NCI-H1092 treated with DMSO at 0.1 percent for 48 hours (cell line): Measurements from ENCODE around the gene ZNF444.
"Not testable (repeated sequence)": the region's sequence is repeated elsewhere in the genome, so short reads cannot be mapped to it uniquely, and the experiment has no call there.

ENCODE experiments used
- DNase-seq: peaks from one replicate; lab custom pipeline; 2025; lab: John Stamatoyannopoulos, UW

Gene ZNF444

DNA sequence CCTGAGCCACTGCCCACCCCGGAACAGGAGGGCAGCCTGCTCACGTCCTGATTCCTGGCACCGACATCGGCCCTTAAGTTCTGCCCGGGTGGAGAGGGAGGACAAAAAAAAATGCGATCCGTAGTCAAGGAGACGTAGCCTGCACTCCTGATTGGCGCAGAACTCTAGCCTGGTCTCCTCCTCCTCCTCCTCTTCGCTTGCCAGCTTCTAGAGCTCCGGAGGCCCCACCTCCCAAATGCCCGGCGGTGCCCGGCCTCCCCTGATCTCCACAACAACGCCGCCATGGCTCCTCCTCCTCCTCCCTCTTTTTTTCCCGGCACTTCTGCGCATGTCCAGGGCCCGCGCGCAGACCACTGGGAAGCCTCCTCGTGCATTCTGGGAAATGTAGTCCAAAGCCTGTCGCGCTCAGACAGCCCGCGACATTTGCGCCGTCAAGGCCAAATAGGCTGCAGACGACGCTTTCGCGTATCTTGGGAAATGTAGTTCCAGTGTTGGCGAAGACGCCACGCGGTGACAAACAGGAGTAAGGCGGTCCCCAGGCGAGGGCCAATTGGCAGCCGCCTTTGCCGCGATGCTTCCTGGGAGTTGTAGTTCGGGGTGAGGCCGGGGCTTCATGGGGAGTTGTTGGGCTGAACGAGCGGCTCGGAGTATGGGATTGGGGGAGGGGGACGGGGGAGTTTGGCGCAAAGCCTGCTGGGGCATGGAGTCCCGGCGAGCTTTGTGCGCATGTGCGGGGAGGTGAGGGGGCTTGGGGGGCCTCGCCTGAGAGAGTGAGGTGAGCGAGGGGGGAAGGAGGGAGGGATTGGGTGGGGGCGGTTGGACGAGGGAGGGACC, at the start of gene ZNF444:
ZNF444 (plus strand) TSS at position 705 of the 834 bp plus-strand sequence. CDS start 5,625 bp downstream, outside the sequence.
- DNase-seq, result peak; percentile 99

GRCh38 chr19:56091751-56092546, 49.1 kb upstream of the ZNF444 start:
- peak; percentile 26 for DNase-seq

DNA sequence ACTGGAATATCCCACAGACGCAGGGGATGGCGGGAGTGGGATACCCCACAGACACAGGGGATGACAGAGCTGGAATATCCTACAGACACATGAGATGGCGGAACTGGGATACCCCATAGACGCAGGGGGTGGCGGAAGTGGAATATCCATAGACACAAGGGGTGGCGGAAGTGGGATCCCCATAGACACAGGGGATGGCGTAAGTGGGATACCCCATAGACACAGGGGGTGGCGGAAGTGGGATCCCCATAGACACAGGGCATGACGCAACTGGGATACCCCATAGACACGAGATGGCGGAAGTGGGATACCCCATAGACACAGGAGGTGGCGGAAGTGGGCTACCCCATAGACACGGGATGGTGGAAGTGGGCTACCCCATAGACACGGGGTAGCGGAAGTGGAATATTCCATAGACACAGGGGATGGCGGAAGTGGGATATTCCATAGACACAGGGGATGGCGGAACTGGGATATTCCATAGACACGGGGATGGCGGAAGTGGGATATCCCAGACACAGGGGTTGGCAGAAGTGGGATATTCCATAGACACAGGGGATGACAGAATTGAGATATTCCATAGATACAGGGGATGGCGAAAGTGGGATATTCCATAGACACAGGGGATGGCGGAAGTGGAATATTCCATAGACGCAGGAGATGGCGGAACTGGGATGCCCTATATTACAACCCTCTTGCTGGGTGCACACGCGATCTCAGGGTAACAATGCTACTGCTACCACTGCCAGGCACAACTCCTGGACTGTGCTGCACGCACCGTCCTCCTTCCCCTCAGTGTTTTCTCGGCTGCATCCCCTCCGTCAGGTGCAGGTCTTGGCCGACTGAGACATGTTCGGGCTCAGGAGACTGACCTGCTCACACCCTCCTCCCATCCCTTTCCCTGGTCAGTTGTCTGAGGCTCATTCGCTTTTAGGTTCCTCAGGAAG, 48.1 kb upstream of the ZNF444 start:
- no peak for DNase-seq

DNA sequence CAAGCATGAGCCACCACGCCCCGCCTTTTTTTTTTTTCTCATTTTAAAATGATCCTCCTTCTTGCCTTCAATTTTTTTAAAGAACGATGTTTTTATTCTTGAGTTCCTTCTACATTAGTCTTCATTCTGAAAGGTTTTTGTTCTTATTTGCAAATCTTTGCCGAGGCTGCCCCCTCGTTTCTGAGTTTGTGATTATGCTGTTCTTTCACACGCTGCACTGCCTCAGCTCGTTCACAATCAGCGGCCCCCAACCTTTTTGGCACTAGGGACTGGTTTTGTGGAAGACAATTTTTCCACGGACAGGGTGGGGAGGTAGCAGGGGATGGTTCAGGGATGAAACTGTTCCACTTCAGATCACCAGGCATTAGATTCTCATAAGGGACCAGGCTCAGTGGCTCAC, 46.6 kb upstream of the ZNF444 start:
- no peak for DNase-seq

GRCh38 chr19:56096665-56097064, 44.4 kb upstream of the ZNF444 start:
- DNase-seq, result no peak

- no peak for DNase-seq
Observed at GRCh38 chr19:56097306-56097705, 43.8 kb upstream of the ZNF444 start.

GRCh38 chr19:56097776-56098175, 43.3 kb upstream of the ZNF444 start:
- DNase-seq, result no peak

- not testable (repeated sequence) for DNase-seq
Observed at GRCh38 chr19:56098237-56098636, 42.9 kb upstream of the ZNF444 start.

DNA sequence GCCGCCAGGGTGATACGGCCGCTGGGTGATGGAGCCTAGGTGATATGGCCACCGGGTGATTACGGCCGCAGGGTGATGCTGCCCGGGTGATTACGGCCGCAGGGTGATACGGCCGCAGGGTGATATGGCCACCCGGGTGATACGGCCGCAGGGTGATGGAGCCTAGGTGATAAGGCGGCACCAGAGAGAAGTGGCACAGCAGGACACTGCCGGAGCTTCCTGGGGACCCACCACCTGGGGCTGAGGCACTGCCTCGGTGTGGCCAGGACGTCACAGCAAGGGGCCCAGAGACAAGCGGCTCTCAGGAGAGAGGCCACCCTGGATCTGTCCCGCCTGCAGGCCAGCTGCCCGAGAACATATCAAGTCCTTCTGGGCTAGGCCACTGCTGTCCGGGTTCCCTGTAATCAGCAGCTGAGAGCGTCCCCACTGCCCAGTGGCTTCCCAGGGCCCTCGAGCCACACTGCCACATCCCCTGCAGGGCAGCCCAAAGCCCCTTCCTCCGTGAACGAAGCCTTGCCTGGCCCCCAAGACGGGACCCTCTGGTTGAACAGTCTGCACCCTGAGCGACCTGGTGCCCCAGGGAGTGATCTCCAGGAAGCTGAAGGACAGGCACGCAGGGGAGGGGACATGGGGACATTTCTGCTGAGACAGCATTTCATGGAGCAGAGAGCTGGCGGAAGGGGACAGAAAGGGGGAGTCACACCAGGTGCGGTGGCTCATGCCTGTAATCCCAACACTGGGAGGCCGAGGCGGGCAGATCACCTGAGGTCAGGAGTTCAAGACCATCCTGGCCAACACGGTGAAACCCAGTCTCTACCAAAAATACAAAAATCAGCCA, 42.1 kb upstream of the ZNF444 start:
- no peak for DNase-seq

DNA sequence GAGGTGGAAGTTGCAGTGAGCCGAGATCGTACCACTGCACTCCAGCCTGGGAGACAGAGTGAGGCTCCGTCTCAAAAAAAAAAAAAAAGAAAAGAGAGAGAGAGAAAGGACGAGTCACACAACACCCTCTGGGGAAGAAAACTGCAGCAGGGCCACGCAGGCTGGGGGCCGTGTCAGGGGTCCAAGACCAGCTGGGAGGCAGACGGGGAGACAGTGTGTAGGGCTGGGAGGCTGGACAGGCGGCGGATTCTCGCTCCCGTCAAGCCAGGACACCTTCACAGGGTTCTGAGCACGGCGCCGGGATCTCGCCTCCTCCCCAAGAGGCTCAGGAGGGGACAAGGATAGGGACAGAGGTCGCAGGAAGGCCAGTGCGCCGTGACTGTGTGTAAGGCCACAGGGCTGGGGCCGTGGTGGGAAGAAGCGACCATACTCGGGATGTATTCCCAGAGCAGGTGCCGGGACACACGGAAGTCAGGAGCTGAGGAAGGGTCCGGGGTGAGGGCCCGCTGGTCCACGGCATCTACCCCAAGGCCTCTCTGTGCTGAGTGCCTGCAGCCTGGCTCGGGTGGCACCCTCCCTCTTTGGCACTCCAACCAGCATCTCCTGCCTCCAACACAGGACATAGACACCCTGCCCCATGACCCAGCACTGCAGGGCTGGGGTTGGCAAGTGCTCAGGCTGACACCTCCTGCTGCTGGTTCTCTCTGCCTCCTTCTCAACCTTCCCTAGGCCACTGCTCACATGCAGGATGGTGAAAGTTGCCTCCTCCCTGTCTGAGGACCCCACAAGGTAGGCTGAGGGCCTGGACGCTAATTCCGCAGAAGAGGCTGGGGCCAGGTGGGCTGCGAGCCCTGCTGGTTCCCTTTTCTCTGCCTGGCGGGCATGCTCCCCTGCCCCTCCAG, 41.2 kb upstream of the ZNF444 start:
- no peak for DNase-seq

DNA sequence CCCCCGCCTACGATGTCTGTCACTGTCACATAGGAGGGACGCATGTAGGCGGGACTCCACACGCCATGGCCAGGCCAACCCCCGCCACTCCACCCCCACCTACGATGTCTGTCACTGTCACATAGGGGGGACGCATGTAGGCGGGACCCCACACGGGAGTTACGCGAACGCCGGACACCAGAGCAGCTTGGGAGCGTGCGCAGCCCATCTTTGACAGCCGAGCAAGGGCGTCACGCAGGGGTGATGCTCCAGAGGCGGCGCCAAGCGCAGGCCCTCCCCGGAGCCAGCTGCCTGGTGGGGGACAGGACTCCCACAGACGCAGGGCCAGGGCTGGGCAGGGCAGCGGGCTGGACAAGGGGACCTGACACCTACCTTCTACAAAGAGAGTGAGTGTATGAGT, 40.0 kb upstream of the ZNF444 start:
- no peak for DNase-seq

GRCh38 chr19:56101746-56102535, 39.1 kb upstream of the ZNF444 start:
- DNase-seq, result no peak

GRCh38 chr19:56103027-56103614, 38.0 kb upstream of the ZNF444 start:
- no peak for DNase-seq

DNA sequence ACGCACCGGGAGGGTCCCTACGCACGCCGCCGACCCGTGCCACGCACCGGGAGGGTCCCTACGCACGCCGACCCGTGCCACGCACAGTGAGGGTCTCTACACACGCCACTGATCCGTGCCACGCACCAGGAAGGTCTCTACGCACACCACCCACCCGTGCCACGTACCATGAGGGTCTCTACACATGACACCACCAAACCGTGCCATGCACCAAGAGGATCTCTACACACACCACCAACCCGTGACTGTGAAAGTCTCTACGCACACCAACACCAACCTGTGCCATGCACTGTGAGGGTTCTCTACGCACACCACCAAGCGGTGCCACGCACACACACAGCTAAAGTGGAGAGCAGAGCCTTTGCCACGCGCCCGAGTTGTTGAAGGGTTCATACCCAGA, 36.7 kb upstream of the ZNF444 start:
- DNase-seq, result no peak

- peak; percentile 17 for DNase-seq
Observed at GRCh38 chr19:56105090-56105701, 35.9 kb upstream of the ZNF444 start.

DNA sequence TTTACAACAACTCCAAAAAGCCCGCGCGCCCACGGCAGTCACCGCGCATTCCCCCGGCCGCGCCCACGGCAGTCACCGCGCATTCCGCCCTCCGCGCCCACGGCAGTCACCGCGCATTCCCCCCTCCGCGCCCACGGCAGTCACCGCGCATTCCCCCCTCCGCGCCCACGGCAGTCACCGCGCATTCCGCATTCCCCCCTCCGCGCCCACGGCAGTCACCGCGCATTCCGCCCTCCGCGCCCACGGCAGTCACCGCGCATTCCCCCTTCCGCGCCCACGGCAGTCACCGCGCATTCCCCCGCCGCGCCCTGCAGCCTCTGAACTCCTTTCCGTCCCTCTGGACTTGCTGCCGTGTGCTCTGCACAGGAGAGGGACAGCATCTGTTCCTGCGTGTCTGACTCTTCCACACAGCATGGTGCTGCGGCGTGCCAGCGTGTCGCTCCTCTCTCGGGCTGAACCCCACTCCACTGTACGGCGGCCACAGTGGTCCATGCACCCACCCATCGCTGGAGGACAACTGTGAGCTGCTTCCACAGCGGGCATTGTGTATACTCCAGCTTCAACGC, 35.2 kb upstream of the ZNF444 start:
- DNase-seq, result not testable (repeated sequence)

- no peak for DNase-seq
Observed at GRCh38 chr19:56106397-56106849, 34.7 kb upstream of the ZNF444 start.

DNA sequence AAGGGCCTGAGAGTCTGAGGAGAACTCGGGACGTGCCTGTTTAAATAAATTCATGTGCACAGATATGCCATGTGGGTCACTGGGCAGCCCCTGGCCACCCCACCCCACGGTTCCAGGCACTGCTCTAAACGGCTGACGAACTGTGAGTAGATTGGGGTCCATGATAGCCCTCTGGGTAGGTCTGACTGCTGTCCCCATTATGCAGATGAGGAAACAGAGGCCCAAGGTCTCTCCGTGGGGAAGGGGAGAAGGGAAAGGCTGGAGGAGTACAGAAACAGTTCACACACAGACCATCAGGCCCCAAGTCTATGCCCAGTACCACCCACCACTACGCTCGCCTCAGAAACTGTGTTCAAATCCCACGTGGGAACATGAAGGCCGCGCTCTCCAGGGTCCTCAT, 34.1 kb upstream of the ZNF444 start:
- no peak for DNase-seq
